Measurements from ENCODE around the gene CCN5. TPM values are rescaled to one million over a fixed set of nuclear protein-coding genes. Genes with fewer than 3 reads are reported as not detected.

CCN5 gene
- total RNA-seq, 2 donors from 2014 or later = 62.9 to 64.3 TPM

GRCh38 chr20:44678990-44679611 lies 36.1 kb upstream of the CCN5 start:
- Histone ChIP-seq H3K27me3 (replicated peaks; ENCODE audit: insufficient read depth) (no peaks in the 10 kb centered on the region), H3K9me3 (no peaks in the 10 kb centered on the region), H3K4me3 (no peak overlapping the region), H3K36me3 (no peaks in the 10 kb centered on the region), H3K4me1 (replicated peaks) (no peaks in the 10 kb centered on the region), H3K27ac (no peak overlapping the region)
- TF ChIP-seq POLR2AphosphoS5 (IDR thresholded peaks at IDR 0.05) (no peak), CTCF (IDR thresholded peaks at IDR 0.05) (no peak), POLR2A (IDR thresholded peaks at IDR 0.05) (no peak)
- WGBS = 79% methylated on average over 12 of the region's 12 CpGs
- no peak for DNase-seq (ENCODE audit: low spot score)
- intact Hi-C loops (cut with DNase I) = no loop called here

- Histone ChIP-seq H3K36me3 (no peaks in the 10 kb centered on the region), H3K4me1 (replicated peaks) (no peaks in the 10 kb centered on the region), H3K4me3 (no peak overlapping the region), H3K27ac (no peak overlapping the region), H3K27me3 (replicated peaks; ENCODE audit: insufficient read depth) (no peaks in the 10 kb centered on the region), H3K9me3 (no peaks in the 10 kb centered on the region)
- intact Hi-C loops (cut with DNase I) = loop anchor here (5.0 kb wide), 2 partner anchors 205 to 300 kb away; partner anchors contain the start of gene TTPAL
- DNase-seq (ENCODE audit: low spot score) = no peak
- TF ChIP-seq CTCF (IDR thresholded peaks at IDR 0.05) (no peak), POLR2AphosphoS5 (IDR thresholded peaks at IDR 0.05) (no peak), POLR2A (IDR thresholded peaks at IDR 0.05) (no peak)
- WGBS = 95% methylated on average over 11 of the region's 11 CpGs
Measured at GRCh38 chr20:44681796-44682566, 33.2 kb upstream of the CCN5 start.

GRCh38 chr20:44683263-44684046 lies 31.7 kb upstream of the CCN5 start:
- intact Hi-C loops (cut with DNase I) = loop anchor here (5.0 kb wide), 2 partner anchors 206 to 301 kb away; partner anchors contain the start of gene TTPAL
- H3K4me1 ChIP-seq (replicated peaks) = no peaks in the 10 kb centered on the region
- no peak overlapping the region for H3K4me3 ChIP-seq
- TF ChIP-seq POLR2AphosphoS5 (IDR thresholded peaks at IDR 0.05) (no peak), CTCF (IDR thresholded peaks at IDR 0.05) (peak in 3 of 4 experiments; percentile 28 to 72 (median 41))
- WGBS = 36% methylated on average over 10 of the region's 10 CpGs
- H3K27ac ChIP-seq = no peak overlapping the region
- peak; percentile 47 for DNase-seq (ENCODE audit: low spot score)
- H3K36me3 ChIP-seq = no peaks in the 10 kb centered on the region
- H3K9me3 ChIP-seq = no peaks in the 10 kb centered on the region
- H3K27me3 ChIP-seq (replicated peaks; ENCODE audit: insufficient read depth) = no peaks in the 10 kb centered on the region

- TF ChIP-seq POLR2AphosphoS5 (IDR thresholded peaks at IDR 0.05) = no peak
- DNase-seq (ENCODE audit: low spot score) = no peak
- no peaks in the 10 kb centered on the region for H3K27me3 ChIP-seq (replicated peaks; ENCODE audit: insufficient read depth)
- no peak overlapping the region for H3K4me3 ChIP-seq
- WGBS = 78% methylated on average over 6 of the region's 6 CpGs
- H3K9me3 ChIP-seq = no peaks in the 10 kb centered on the region
- no peaks in the 10 kb centered on the region for H3K36me3 ChIP-seq
- H3K4me1 ChIP-seq (replicated peaks) = no peaks in the 10 kb centered on the region
- intact Hi-C loops (cut with DNase I) = loop anchor here (5.0 kb wide), 2 partner anchors 207 to 302 kb away; partner anchors contain the start of gene TTPAL
- no peak overlapping the region for H3K27ac ChIP-seq
Measured at GRCh38 chr20:44684047-44684967, 30.9 kb upstream of the CCN5 start.

Data from prostate gland (tissue), 2 donors.